Ishikawa (cell line): ENCODE data around the gene ZNF506.
A peak's percentile ranks its signal among the peaks of the same experiment; 100 is the strongest.

Experiments used
- CEBPB ChIP-seq: IDR thresholded peaks from 2 replicates; pipeline ENCODE4 v1.6.1; 2012
- CREB1 ChIP-seq: IDR thresholded peaks from 2 replicates; pipeline ENCODE4 v1.6.1; 2012; ENCODE audit warnings: low read depth
- EGR1 ChIP-seq: IDR thresholded peaks from 2 replicates; pipeline ENCODE4 v1.6.1; 2012
- EP300 ChIP-seq: IDR thresholded peaks from 2 replicates; pipeline ENCODE4 v1.6.1; 2012; ENCODE audit warnings: borderline replicate concordance
- FOXM1 ChIP-seq: IDR thresholded peaks from 2 replicates; pipeline ENCODE4 v1.6.1; 2012; ENCODE audit warnings: low read depth, borderline replicate concordance
- MAX ChIP-seq: IDR thresholded peaks from 2 replicates; pipeline ENCODE4 v1.6.1; 2012
- NFIC ChIP-seq: IDR thresholded peaks from 2 replicates; pipeline ENCODE4 v1.6.1; 2012
- RAD21 ChIP-seq: IDR thresholded peaks from 2 replicates; pipeline ENCODE4 v1.6.1; 2012; ENCODE audit warnings: low read depth
- REST ChIP-seq: IDR thresholded peaks from 2 replicates; pipeline ENCODE4 v1.6.1; 2012; ENCODE audit warnings: low read depth, mild to moderate bottlenecking
- TAF1 ChIP-seq: IDR thresholded peaks from 2 replicates; pipeline ENCODE4 v1.6.1; 2012; ENCODE audit warnings: low read depth, mild to moderate bottlenecking
- TCF12 ChIP-seq: IDR thresholded peaks from 2 replicates; pipeline ENCODE4 v1.6.1; 2012; ENCODE audit warnings: low read depth
- TEAD4 ChIP-seq: IDR thresholded peaks from 2 replicates; pipeline ENCODE4 v1.6.1; 2012
- USF1 ChIP-seq: IDR thresholded peaks from 2 replicates; pipeline ENCODE4 v1.6.1; 2012
- YY1 ChIP-seq: IDR thresholded peaks from 2 replicates; pipeline ENCODE4 v1.6.1; 2012; ENCODE audit warnings: low read depth
- ZBTB7A ChIP-seq: IDR thresholded peaks from 2 replicates; pipeline ENCODE4 v1.6.1; 2012; ENCODE audit warnings: low read depth

The ZNF506 gene

GRCh38 chr19:19775891-19776205 lies 45.7 kb downstream of the ZNF506 start:
- TF ChIP-seq REST: no peak
- TF ChIP-seq EP300: no peak
- no peak for TF ChIP-seq TEAD4
- TF ChIP-seq YY1: no peak
- no peak for TF ChIP-seq RAD21
- no peak for TF ChIP-seq TCF12
- TF ChIP-seq MAX: no peak
- no peak for TF ChIP-seq CEBPB
- TF ChIP-seq USF1: no peak
- TF ChIP-seq ZBTB7A: no peak
- no peak for TF ChIP-seq FOXM1

GRCh38 chr19:19774354-19775033 lies 47.1 kb downstream of the ZNF506 start:
- TF ChIP-seq FOXM1: no peak
- TF ChIP-seq CREB1: no peak

GRCh38 chr19:19758164-19758563 lies 63.4 kb downstream of the ZNF506 start:
- TF ChIP-seq TCF12 (no peak), TEAD4 (no peak), EP300 (no peak), RAD21 (no peak), MAX (no peak), CREB1 (no peak), NFIC (no peak), TAF1 (no peak), REST (no peak), CEBPB (no peak), ZBTB7A (no peak)

DNA sequence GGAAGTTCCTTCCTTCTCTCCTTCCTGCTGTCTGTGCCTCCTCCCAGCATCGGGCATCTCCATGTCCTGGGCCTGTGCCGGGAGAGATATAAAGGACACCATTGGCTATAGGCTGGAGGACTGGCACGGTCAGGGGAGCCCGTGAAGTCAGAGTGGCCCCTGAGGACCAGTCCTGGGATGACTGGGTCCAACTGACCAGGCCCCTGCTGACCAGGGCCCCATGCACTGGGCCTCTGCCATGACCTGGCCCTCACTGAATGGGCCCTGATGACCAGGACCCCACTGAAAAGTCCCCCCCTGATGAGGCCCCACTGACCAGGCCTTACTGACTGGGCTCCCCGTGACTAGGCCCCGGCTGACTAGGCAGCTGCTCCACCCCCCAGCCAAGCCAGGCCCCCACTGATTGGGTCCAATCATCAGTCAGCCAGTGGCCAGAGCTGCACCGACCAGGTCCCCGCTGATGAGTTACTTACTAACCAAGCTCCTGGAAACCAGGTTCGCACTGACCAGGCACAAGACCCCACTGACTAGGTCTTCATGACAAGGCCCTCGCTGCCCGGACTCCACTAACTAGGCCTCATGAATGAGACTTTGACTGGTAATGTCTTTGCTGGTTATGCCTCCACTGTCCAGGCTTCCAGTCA lies 68.7 kb downstream of the ZNF506 start:
- TF ChIP-seq EGR1 (no peak), ZBTB7A (no peak), TEAD4 (no peak)

- no peak for TF ChIP-seq FOXM1
These were observed 69.7 kb downstream of the ZNF506 start for GRCh38 chr19:19751846-19752245.

DNA sequence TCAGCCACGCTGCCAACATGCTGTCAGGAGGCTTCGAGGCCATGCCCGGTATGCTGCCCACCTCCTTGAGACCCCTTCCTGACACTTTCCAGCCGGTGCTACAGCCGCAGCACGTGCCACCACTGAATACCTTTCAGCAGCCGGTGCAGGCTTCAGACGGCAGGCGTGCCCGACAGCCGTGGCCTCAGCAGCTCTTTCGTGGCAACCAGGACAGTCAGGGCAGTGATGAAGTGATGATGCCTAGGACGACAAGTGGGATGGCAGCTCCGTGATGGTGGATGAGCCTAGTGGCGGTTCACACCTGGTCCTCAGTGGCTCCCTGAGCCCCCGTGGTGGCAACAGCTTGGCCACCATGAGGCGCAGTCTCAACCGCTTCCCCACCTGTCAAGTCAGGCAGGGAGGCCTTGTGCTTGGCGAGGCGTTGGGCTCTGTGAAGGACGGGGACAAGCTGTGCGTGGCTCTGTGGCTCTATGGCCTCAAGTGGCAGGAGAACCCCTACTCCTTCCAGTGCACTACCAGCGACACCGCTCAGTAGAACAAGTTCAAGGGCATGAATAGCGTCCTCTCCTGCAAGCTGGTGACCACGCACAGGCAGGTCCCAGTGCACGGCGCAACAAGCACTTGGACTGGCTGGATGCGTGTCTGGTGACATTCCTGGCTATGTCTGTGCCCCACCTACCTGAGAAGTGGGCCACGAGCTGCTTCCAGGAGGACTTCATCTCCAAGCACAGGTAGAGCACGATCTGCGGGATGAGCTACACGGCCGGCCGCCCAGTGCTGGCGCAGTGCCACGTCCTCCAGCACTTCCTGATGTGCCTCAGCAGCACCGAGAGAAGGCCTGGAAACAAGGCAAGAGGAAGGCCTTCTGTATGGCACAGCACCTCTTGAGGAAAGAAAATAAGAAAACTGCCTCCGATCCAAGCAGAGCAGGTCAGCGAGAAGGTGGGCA lies 70.4 kb downstream of the ZNF506 start:
- peak; percentile 35; the same call in 1 of the 2 replicates for TF ChIP-seq NFIC
- no peak for TF ChIP-seq FOXM1
- no peak for TF ChIP-seq YY1
- TF ChIP-seq TCF12: no peak
- TF ChIP-seq USF1: no peak
